OCI-LY3 (cell line): ENCODE measurements around the gene MAML2.

Experiments used
- EZH2phosphoT487 ChIP-seq: fragments of 200-600 bp; shearing (Covaris generic); IDR thresholded peaks from 2 replicates; pipeline ENCODE4 v1.6.1; 2018; ENCODE audit warnings: antibody characterized with exemption, mixed run types, low read depth
- TF ChIP-seq, protein P1 (sequence below): fragments of 200-600, 300-600 bp; sonication (generic); IDR thresholded peaks from 2 replicates; pipeline ENCODE4 v1.5.1; 2014; ENCODE audit warnings: antibody characterized with exemption, low read length, low read depth

DNA sequence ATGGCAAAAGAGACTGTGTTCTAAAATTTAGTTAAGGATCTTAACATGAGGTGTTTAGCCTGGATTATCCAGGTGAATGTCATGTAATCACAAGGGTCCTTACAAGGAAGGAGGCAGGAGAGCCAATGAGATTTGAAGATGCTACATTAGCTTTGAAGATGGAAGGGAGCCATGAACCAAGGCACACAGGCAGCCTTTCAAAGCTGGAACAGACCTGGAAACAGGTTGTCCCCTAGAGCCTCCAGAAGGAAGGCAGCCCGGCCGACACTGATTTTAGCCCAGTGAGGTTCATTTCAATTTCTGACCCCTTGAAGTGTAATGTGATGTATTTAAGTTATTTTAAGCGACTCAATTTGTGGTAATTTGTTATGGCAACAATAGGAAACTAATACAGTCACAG is 223.8 kb downstream of the MAML2 start:
- TF ChIP-seq, protein P1, sequence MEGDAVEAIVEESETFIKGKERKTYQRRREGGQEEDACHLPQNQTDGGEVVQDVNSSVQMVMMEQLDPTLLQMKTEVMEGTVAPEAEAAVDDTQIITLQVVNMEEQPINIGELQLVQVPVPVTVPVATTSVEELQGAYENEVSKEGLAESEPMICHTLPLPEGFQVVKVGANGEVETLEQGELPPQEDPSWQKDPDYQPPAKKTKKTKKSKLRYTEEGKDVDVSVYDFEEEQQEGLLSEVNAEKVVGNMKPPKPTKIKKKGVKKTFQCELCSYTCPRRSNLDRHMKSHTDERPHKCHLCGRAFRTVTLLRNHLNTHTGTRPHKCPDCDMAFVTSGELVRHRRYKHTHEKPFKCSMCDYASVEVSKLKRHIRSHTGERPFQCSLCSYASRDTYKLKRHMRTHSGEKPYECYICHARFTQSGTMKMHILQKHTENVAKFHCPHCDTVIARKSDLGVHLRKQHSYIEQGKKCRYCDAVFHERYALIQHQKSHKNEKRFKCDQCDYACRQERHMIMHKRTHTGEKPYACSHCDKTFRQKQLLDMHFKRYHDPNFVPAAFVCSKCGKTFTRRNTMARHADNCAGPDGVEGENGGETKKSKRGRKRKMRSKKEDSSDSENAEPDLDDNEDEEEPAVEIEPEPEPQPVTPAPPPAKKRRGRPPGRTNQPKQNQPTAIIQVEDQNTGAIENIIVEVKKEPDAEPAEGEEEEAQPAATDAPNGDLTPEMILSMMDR, result no peak
- no peak for TF ChIP-seq EZH2phosphoT487
